ENCODE results near the gene KRTAP19-4. TPM values are rescaled to one million over a fixed set of nuclear protein-coding genes. Genes with fewer than 3 reads are reported as not detected.
"Not testable (repeated sequence)": the region's sequence is repeated elsewhere in the genome, so short reads cannot be mapped to it uniquely, and the experiment has no call there.

Gene KRTAP19-4
- not detected for total RNA-seq

GRCh38 chr21:30497065-30497464 is at the start of gene KRTAP19-4:
TSS of gene KRTAP19-4 (minus strand) at chr21:30497165. CDS start at chr21:30497110, 55 bp downstream.
- DNase-seq = no peak
- Mint-ChIP-seq H3K27me3 (no peaks in the 10 kb centered on the region), H3K9me3 (ENCODE audit: low read depth) (peaks cover 7% of the 10 kb centered on the region), H3K4me1 (no peaks in the 10 kb centered on the region), H3K27ac (no peak within 1 kb of the TSS), H3K36me3 (no peaks in the 10 kb centered on the region), H3K4me3 (no peak within 1 kb of the TSS)
- CTCF ChIA-PET = no interaction called here
- no peak for ATAC-seq

- peaks cover 2% of the 10 kb centered on the region for H3K9me3 Mint-ChIP-seq (ENCODE audit: low read depth)
- DNase-seq (no peak), ATAC-seq (no peak)
- no peaks in the 10 kb centered on the region for H3K36me3 Mint-ChIP-seq
- no peak within 1 kb of the TSS for H3K27ac Mint-ChIP-seq
- CTCF ChIA-PET = no interaction called here
- no peaks in the 10 kb centered on the region for H3K27me3 Mint-ChIP-seq
- H3K4me3 Mint-ChIP-seq = no peak within 1 kb of the TSS
- no peaks in the 10 kb centered on the region for H3K4me1 Mint-ChIP-seq
These were observed 44.8 kb upstream of the KRTAP19-4 start, which contains the start of gene KRTAP19-6 for GRCh38 chr21:30541764-30542163. TSS of gene KRTAP19-6 (minus strand) at chr21:30541864. CDS start at chr21:30541833, 31 bp downstream.

- CTCF ChIA-PET = no interaction called here
- no peaks in the 10 kb centered on the region for H3K36me3 Mint-ChIP-seq
- no peak overlapping the region for H3K27ac Mint-ChIP-seq
- no peak for ATAC-seq
- DNase-seq = no peak
- H3K9me3 Mint-ChIP-seq (ENCODE audit: low read depth) = no peaks in the 10 kb centered on the region
- H3K27me3 Mint-ChIP-seq = no peaks in the 10 kb centered on the region
- H3K4me1 Mint-ChIP-seq = no peaks in the 10 kb centered on the region
- no peak overlapping the region for H3K4me3 Mint-ChIP-seq
These were observed 21.9 kb upstream of the KRTAP19-4 start for GRCh38 chr21:30518876-30519275.

- H3K27me3 Mint-ChIP-seq = no peaks in the 10 kb centered on the region
- H3K27ac Mint-ChIP-seq = no peak overlapping the region
- no peaks in the 10 kb centered on the region for H3K4me1 Mint-ChIP-seq
- DNase-seq (no peak), ATAC-seq (no peak)
- H3K9me3 Mint-ChIP-seq (ENCODE audit: low read depth) = no peaks in the 10 kb centered on the region
- no peak overlapping the region for H3K4me3 Mint-ChIP-seq
- CTCF ChIA-PET = no interaction called here
- no peaks in the 10 kb centered on the region for H3K36me3 Mint-ChIP-seq
These were observed 18.7 kb upstream of the KRTAP19-4 start for GRCh38 chr21:30515681-30516080.

GRCh38 chr21:30505621-30506205 is 8.7 kb upstream of the KRTAP19-4 start:
- ATAC-seq; CTCF ChIA-PET; H3K4me3 Mint-ChIP-seq; H3K4me1 Mint-ChIP-seq; DNase-seq; H3K27ac Mint-ChIP-seq; H3K9me3 Mint-ChIP-seq (ENCODE audit: low read depth); H3K36me3 Mint-ChIP-seq; H3K27me3 Mint-ChIP-seq: not testable (repeated sequence)

GRCh38 chr21:30502041-30502440 is 5.1 kb upstream of the KRTAP19-4 start, which contains the start of gene KRTAP19-5:
TSS of gene KRTAP19-5 (minus strand) at chr21:30502141. CDS start at chr21:30502090, 51 bp downstream.
- Mint-ChIP-seq H3K4me3 (no peak within 1 kb of the TSS), H3K9me3 (ENCODE audit: low read depth) (peaks cover 4% of the 10 kb centered on the region), H3K4me1 (no peaks in the 10 kb centered on the region), H3K27ac (no peak within 1 kb of the TSS), H3K27me3 (no peaks in the 10 kb centered on the region), H3K36me3 (no peaks in the 10 kb centered on the region)
- DNase-seq = no peak
- CTCF ChIA-PET = no interaction called here
- no peak for ATAC-seq

- DNase-seq (no peak), ATAC-seq (no peak)
- Mint-ChIP-seq H3K4me1 (no peaks in the 10 kb centered on the region), H3K36me3 (no peaks in the 10 kb centered on the region), H3K9me3 (ENCODE audit: low read depth) (peaks cover 8% of the 10 kb centered on the region), H3K27ac (no peak within 1 kb of the TSS), H3K4me3 (no peak within 1 kb of the TSS), H3K27me3 (no peaks in the 10 kb centered on the region)
- CTCF ChIA-PET = no interaction called here
These were observed 5.0 kb downstream of the KRTAP19-4 start, which contains the start of gene KRTAP19-3 for GRCh38 chr21:30491963-30492428. TSS of gene KRTAP19-3 (minus strand) at chr21:30492013. CDS start at chr21:30491957, 56 bp downstream.

- CTCF ChIA-PET = no interaction called here
- Mint-ChIP-seq H3K4me3 (no peak within 1 kb of the TSS), H3K9me3 (ENCODE audit: low read depth) (peaks cover 7% of the 10 kb centered on the region), H3K4me1 (no peaks in the 10 kb centered on the region), H3K27ac (no peak within 1 kb of the TSS), H3K36me3 (no peaks in the 10 kb centered on the region), H3K27me3 (no peaks in the 10 kb centered on the region)
- ATAC-seq (no peak), DNase-seq (no peak)
These were observed 9.6 kb downstream of the KRTAP19-4 start, which contains the start of gene KRTAP19-2 for GRCh38 chr21:30487336-30487735. TSS of gene KRTAP19-2 (minus strand) at chr21:30487436. CDS start at chr21:30487348, 88 bp downstream.

GRCh38 chr21:30486180-30486579 is 10.8 kb downstream of the KRTAP19-4 start:
- H3K9me3 Mint-ChIP-seq (ENCODE audit: low read depth) = peaks cover 7% of the 10 kb centered on the region
- ATAC-seq = no peak
- no peaks in the 10 kb centered on the region for H3K4me1 Mint-ChIP-seq
- no peaks in the 10 kb centered on the region for H3K36me3 Mint-ChIP-seq
- CTCF ChIA-PET = no interaction called here
- no peak overlapping the region for H3K27ac Mint-ChIP-seq
- H3K27me3 Mint-ChIP-seq = no peaks in the 10 kb centered on the region
- no peak overlapping the region for H3K4me3 Mint-ChIP-seq
- DNase-seq = no peak

GRCh38 chr21:30482130-30482529 is 14.8 kb downstream of the KRTAP19-4 start:
- Mint-ChIP-seq H3K4me1 (no peaks in the 10 kb centered on the region), H3K9me3 (ENCODE audit: low read depth) (peaks cover 3% of the 10 kb centered on the region), H3K27me3 (no peaks in the 10 kb centered on the region), H3K27ac (no peak overlapping the region), H3K36me3 (no peaks in the 10 kb centered on the region), H3K4me3 (no peak overlapping the region)
- DNase-seq = no peak
- CTCF ChIA-PET = no interaction called here
- no peak for ATAC-seq

GRCh38 chr21:30480145-30480544 is 16.8 kb downstream of the KRTAP19-4 start, which contains the start of gene KRTAP19-1:
TSS of gene KRTAP19-1 (minus strand) at chr21:30480367. CDS start at chr21:30480317, 50 bp downstream.
- ATAC-seq = no peak
- Mint-ChIP-seq H3K9me3 (ENCODE audit: low read depth) (no peaks in the 10 kb centered on the region), H3K27ac (no peak within 1 kb of the TSS), H3K36me3 (no peaks in the 10 kb centered on the region), H3K4me1 (no peaks in the 10 kb centered on the region), H3K27me3 (no peaks in the 10 kb centered on the region), H3K4me3 (no peak within 1 kb of the TSS)
- CTCF ChIA-PET = no interaction called here
- DNase-seq = no peak

GRCh38 chr21:30479259-30479658 is 17.7 kb downstream of the KRTAP19-4 start:
- H3K27ac Mint-ChIP-seq = no peak overlapping the region
- no peaks in the 10 kb centered on the region for H3K27me3 Mint-ChIP-seq
- H3K36me3 Mint-ChIP-seq = no peaks in the 10 kb centered on the region
- ATAC-seq (no peak), DNase-seq (no peak)
- H3K4me1 Mint-ChIP-seq = no peaks in the 10 kb centered on the region
- H3K4me3 Mint-ChIP-seq = no peak overlapping the region
- no peaks in the 10 kb centered on the region for H3K9me3 Mint-ChIP-seq (ENCODE audit: low read depth)
- CTCF ChIA-PET = no interaction called here

- Mint-ChIP-seq H3K9me3 (ENCODE audit: low read depth) (no peaks in the 10 kb centered on the region), H3K27me3 (no peaks in the 10 kb centered on the region), H3K36me3 (no peaks in the 10 kb centered on the region), H3K4me3 (no peak overlapping the region), H3K4me1 (no peaks in the 10 kb centered on the region), H3K27ac (no peak overlapping the region)
- CTCF ChIA-PET = no interaction called here
- ATAC-seq (no peak), DNase-seq (no peak)
These were observed 19.0 kb downstream of the KRTAP19-4 start for GRCh38 chr21:30478004-30478403.

GRCh38 chr21:30468900-30469714 is 27.9 kb downstream of the KRTAP19-4 start:
- H3K27ac Mint-ChIP-seq = no peak overlapping the region
- CTCF ChIA-PET = no interaction called here
- no peak overlapping the region for H3K4me3 Mint-ChIP-seq
- no peaks in the 10 kb centered on the region for H3K36me3 Mint-ChIP-seq
- ATAC-seq (no peak), DNase-seq (no peak)
- no peaks in the 10 kb centered on the region for H3K27me3 Mint-ChIP-seq
- no peaks in the 10 kb centered on the region for H3K9me3 Mint-ChIP-seq (ENCODE audit: low read depth)
- no peaks in the 10 kb centered on the region for H3K4me1 Mint-ChIP-seq
